Fibroblast of the aortic adventitia (primary cell): Measurements from ENCODE around the gene RPS10. TPM values are rescaled to one million over a fixed set of nuclear protein-coding genes. Genes with fewer than 3 reads are reported as not detected.

Experiments
- DNase-seq: peaks from one replicate; pipeline ENCODE4 v3.0.0-alpha.2; 2010; ENCODE audit warnings: low read depth
- H3K4me3 ChIP-seq: 2 replicates; pipeline ENCODE4 v1.5.1; 2011; ENCODE audit warnings: low read depth, mild to moderate bottlenecking, control low read depth, low read length, moderate library complexity
- total RNA-seq: library from RNA; depleted of rRNA; stranded (reverse); fragments of >200 nt; gene quantifications from 2 replicates; pipeline ENCODE4 v1.2.3, GENCODE V29; 2012; ENCODE audit warnings: low replicate concordance
- TF ChIP-seq, protein P1 (sequence below): IDR thresholded peaks from 2 replicates; pipeline ENCODE4 v1.5.1; 2011; ENCODE audit warnings: mild to moderate bottlenecking, low read length, control low read depth, inconsistent platforms; ENCODE audit not compliant: insufficient read depth

RPS10 gene
- total RNA-seq, 1 donor, result 2,945 TPM

DNA sequence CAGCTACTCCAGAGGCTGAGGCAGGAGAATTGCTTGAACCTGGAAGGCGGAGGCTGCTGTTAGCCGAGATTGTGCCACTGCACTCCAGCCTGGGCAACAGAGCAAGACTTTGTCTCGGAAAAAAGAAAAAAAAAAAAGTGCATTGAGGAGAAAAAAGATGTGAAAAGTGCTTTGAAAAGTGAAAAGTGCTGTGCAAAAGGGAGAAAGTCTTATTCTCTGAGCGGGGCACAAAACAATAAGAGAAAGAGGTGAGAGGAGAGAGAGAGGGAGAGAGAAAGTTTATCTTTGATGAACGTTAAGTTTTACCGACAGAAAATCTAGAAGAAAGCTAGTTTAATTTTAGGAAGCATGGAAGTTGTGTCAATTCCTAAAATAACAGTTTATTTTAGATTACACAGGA, 36.1 kb upstream of the RPS10 start:
- DNase-seq, result no peak

DNA sequence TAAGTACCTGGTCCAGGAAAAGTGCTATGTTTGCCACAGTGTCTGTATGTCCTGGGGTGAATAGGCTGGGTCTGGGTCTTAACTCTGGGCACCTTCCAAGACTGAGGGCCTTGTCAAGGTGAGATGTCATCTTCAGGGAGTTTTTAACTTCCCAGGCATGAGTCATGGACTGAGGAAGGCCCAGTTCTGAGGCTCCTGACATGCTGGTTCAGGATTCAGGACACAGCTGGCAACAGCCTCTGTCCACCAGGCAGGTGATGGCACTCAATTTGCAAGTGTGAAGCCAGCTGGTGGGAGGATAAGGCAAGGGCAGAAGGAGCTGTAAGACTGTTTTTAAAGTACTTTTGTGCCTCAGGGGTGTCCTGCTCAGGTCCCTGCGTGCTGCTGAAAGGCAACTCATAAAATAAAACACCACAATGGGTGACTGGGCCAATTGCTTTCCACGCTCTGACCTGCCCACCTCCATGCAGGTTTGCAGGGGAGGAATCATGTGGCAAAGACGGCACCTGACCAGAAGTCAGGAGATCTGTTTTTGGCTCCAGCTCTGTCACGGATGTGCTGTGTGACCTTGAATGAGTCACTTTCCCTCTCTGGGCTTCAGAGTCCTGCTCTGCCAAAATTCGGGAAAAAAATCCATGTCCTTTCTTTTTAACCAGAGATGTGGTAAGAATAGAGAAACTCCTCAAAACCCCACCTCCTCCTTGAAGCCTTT, 35.1 kb upstream of the RPS10 start:
- DNase-seq, result no peak
- TF ChIP-seq, protein P1, sequence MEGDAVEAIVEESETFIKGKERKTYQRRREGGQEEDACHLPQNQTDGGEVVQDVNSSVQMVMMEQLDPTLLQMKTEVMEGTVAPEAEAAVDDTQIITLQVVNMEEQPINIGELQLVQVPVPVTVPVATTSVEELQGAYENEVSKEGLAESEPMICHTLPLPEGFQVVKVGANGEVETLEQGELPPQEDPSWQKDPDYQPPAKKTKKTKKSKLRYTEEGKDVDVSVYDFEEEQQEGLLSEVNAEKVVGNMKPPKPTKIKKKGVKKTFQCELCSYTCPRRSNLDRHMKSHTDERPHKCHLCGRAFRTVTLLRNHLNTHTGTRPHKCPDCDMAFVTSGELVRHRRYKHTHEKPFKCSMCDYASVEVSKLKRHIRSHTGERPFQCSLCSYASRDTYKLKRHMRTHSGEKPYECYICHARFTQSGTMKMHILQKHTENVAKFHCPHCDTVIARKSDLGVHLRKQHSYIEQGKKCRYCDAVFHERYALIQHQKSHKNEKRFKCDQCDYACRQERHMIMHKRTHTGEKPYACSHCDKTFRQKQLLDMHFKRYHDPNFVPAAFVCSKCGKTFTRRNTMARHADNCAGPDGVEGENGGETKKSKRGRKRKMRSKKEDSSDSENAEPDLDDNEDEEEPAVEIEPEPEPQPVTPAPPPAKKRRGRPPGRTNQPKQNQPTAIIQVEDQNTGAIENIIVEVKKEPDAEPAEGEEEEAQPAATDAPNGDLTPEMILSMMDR, result no peak
- H3K4me3 ChIP-seq, result no peak overlapping the region

More for the DNA sequence above, 36.1 kb upstream of the RPS10 start:
- H3K4me3 ChIP-seq, result no peak overlapping the region
- TF ChIP-seq, protein P1, result no peak

DNA sequence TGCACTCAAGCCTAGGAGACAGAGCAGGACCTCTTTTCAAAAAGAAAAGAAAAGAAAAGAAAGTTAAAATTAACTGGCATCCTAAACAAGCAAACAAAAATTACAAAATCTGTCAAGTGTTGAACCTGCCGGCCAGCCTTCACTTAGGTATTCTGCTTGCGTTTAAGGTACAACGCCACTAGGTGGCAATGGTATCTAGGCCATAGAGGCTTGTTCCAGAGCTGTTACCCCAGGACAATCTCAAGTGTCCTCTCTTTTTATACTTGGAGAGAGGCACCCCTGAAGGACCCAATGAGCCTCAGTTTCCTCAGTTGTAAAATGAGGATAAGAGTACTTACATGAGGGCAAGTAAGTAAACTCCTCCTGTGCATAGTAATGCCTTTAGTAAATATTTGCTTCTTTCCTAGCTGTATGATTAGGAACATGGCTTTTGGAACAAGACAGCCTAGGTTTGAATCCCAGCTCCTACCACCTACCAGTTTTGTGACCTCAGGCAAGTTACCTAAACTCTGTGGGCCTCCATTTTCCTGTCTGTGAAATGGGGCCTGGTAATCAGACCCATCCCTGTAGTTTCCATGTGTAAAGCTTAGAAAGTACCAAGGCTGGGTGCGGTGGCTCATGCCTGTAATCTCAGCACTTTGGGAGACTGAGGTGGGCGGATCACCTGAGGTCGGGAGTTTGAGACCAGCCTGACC, 34.2 kb upstream of the RPS10 start:
- DNase-seq, result peak; percentile 63
- TF ChIP-seq, protein P1, result peak; percentile 68
- no peak overlapping the region for H3K4me3 ChIP-seq

DNA sequence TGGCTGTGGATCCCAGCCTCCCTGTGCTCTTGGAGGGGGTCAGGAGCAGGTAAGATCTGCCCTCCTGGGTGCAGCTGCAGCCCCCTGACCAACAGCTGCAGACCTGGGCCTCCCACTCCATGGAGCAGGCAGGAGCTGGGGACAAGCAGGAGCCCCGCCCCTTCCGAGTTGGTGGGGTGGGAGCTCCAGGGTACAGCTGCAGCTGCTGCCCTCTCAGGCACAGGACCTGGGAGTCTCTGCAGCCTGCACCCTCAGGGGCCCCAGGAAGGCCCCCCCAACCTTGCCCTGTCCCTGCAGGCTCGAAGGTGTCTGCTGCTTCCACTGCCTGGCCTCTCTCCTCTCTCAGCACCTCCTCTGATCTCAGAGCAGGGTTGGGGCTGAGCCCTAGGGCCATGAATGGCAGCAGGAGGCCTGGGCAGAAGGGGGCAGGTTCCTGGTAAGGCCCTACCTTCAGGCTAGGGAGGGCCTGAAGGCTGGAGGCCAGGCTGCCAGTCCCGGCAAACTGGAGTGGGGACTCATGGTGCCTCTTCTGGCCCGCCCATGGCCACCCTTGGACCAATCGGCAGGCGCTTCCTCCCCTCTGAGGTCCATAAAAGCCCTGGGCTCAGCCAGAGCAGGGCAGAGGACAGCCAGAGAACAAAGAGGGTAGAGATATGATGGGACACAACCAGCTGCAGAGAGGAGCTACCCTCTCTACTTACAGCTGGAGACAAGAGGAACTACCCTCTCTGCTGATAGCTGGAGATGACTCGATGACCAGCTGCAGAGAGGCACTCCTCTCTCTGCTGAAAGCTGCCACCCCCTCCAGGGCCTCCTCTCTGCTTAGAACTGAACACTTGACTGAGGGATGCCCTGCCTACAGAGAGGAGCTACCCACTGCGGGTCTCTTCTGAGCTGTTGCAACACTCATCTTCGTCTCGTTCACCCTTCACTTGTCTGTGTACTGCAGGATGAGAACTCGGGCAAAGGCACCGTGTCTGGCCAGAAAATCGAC, 32.2 kb upstream of the RPS10 start:
- no peak overlapping the region for H3K4me3 ChIP-seq
- TF ChIP-seq, protein P1, result no peak
- no peak for DNase-seq

DNA sequence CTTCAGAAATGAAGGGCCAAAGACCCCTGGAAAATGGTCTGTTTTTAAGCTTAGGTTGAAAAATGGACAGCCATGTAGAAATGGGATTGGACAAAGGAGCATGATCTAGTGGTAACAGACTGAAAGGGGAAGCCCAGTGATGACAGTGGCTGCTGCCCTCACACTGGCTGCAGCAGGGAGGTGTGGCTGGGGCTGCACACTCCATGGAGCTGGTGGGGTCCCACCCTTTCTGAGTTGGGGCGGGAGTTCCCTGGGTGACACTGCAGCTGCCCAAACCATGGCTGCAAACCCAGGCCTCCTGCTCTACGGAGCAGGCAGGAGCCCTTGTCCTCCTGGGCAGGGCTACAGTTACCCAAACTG, 31.5 kb upstream of the RPS10 start:
- no peak overlapping the region for H3K4me3 ChIP-seq
- DNase-seq, result no peak
- TF ChIP-seq, protein P1, result no peak

DNA sequence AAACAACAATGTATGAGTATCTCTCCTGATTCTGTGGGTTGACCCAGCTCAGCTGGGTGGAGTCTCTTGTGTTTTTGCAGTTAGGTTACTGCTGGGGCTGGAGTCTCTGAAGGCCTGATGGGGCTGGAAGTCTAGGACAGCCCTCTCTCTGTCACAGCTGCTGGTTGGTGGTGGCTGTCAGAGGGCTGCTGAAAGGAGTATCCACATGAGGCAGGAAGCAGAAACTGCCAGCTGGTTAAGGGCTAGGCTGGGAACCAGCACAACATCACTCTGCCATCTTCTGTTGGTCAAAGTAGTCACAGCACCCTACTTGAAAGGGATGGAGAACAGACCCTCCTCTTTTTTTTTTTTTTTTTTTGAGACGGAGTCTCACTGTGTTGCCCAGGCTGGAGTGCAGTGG, 30.0 kb upstream of the RPS10 start:
- TF ChIP-seq, protein P1, result no peak
- DNase-seq, result no peak
- H3K4me3 ChIP-seq, result no peak overlapping the region
